BLaER1 treated with 17β-estradiol and CSF1 and Interleukin-3, amounts not matched to agents 10 nM and 100 nM (cell line): ENCODE measurements around the gene CARMIL1.

ENCODE experiments used
- H3K27ac ChIP-seq, 11 experiments: shearing (Covaris generic); formaldehyde crosslinking; 2 replicates each; pipeline ENCODE4 v1.8.1; 2022
- H3K27me3 ChIP-seq, 11 experiments: shearing (Covaris generic); formaldehyde crosslinking; 2 replicates each; pipeline ENCODE4 v1.8.1; 2022
- H3K36me3 ChIP-seq, 11 experiments: shearing (Covaris generic); formaldehyde crosslinking; 2 replicates each; pipeline ENCODE4 v1.8.1; 2022
- H3K4me1 ChIP-seq, 10 experiments: shearing (Covaris generic); formaldehyde crosslinking; 2 replicates each; pipeline ENCODE4 v1.8.1; 2022
- H3K4me2 ChIP-seq, 11 experiments: shearing (Covaris generic); formaldehyde crosslinking; 2 replicates each; pipeline ENCODE4 v1.8.1; 2022
- H3K4me3 ChIP-seq, 10 experiments: shearing (Covaris generic); formaldehyde crosslinking; 2 replicates each; pipeline ENCODE4 v1.8.1; 2022
- H3K9ac ChIP-seq, 11 experiments: shearing (Covaris generic); formaldehyde crosslinking; 2 replicates each; pipeline ENCODE4 v1.8.1; 2022
- H3K9me3 ChIP-seq, 11 experiments: shearing (Covaris generic); formaldehyde crosslinking; replicated peaks in 1 of 11; 2 replicates each; pipeline ENCODE4 v1.8.1; 2022
- H4K20me1 ChIP-seq, 11 experiments: shearing (Covaris generic); formaldehyde crosslinking; 2 replicates each; pipeline ENCODE4 v1.8.1; 2022
- Cebpa-rat ChIP-seq, 11 experiments: shearing (Covaris generic); IDR thresholded peaks; 2 replicates each; pipeline ENCODE4 v1.8.1; 2022

The CARMIL1 gene

GRCh38 chr6:25506020-25506419 is 226.8 kb downstream of the CARMIL1 start:
- Histone ChIP-seq H3K36me3 (no peaks in the 10 kb centered on the region), H3K27ac (no peak overlapping the region), H3K9ac (no peak overlapping the region), H3K4me3 (no peak overlapping the region), H3K4me1 (no peaks in the 10 kb centered on the region), H3K9me3 (no peaks in the 10 kb centered on the region), H3K4me2 (no peak overlapping the region), H3K27me3 (no peaks in the 10 kb centered on the region), H4K20me1 (no peaks in the 10 kb centered on the region)
- TF ChIP-seq Cebpa-rat (IDR thresholded peaks at IDR 0.05), result no peak

GRCh38 chr6:25508051-25508450 is 228.9 kb downstream of the CARMIL1 start:
- no peaks in the 10 kb centered on the region for H3K9me3 ChIP-seq
- H3K4me2 ChIP-seq, result no peak overlapping the region
- H3K9ac ChIP-seq, result no peak overlapping the region
- H3K27ac ChIP-seq, result no peak overlapping the region
- no peak overlapping the region for H3K4me3 ChIP-seq
- TF ChIP-seq Cebpa-rat (IDR thresholded peaks at IDR 0.05), result no peak
- no peaks in the 10 kb centered on the region for H4K20me1 ChIP-seq
- no peaks in the 10 kb centered on the region for H3K27me3 ChIP-seq
- no peaks in the 10 kb centered on the region for H3K4me1 ChIP-seq
- no peaks in the 10 kb centered on the region for H3K36me3 ChIP-seq

DNA sequence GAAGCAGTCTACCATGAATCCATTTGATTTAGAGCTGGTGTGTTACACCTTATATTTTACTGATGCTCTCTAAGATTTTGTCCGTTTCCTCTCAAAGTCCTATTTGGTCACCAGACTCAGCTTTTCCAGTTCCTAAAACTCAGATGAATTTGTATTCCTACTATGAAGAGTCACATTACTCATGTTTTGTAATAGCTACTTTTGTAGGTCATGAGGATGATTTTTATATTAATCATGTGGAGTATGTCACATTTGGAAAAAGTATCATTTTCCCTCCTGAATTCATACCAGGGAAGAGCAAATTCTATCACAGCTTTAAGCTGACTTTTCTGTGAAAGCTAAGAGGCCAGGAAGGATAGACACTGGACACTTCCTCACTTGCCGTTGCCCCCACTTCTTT is 232.2 kb downstream of the CARMIL1 start:
- Histone ChIP-seq H3K4me3 (no peak overlapping the region), H3K36me3 (no peaks in the 10 kb centered on the region), H3K27me3 (no peaks in the 10 kb centered on the region), H3K4me2 (no peak overlapping the region), H3K9me3 (no peaks in the 10 kb centered on the region), H3K9ac (no peak overlapping the region), H3K27ac (no peak overlapping the region), H4K20me1 (no peaks in the 10 kb centered on the region), H3K4me1 (no peaks in the 10 kb centered on the region)
- TF ChIP-seq Cebpa-rat (IDR thresholded peaks at IDR 0.05), result no peak

DNA sequence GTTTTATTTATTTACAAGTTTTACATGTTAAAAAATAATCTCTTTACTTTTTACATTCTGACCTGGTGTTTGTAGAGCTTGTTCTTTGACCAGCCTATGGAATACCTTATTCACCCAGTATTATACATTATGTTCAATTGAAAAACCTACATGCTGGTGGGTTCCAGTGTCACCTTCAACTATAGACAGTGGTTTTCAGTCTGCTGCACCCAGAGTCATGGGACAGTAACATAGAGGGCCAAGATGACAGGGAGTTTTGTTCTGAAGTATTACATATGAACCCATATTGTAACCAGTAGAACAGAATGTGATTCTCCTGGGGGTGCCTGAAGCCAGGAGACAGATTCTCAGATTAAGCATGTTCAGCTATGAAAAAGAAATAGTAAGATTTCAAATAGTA is 233.4 kb downstream of the CARMIL1 start:
- H3K4me1 ChIP-seq, result no peaks in the 10 kb centered on the region

GRCh38 chr6:25519856-25520255 is 240.7 kb downstream of the CARMIL1 start:
- Histone ChIP-seq H3K4me1 (no peaks in the 10 kb centered on the region), H3K9ac (no peak overlapping the region), H3K4me3 (no peak overlapping the region), H3K4me2 (no peak overlapping the region), H3K27ac (no peak overlapping the region), H4K20me1 (no peaks in the 10 kb centered on the region), H3K9me3 (no peaks in the 10 kb centered on the region), H3K27me3 (no peaks in the 10 kb centered on the region), H3K36me3 (no peaks in the 10 kb centered on the region)
- no peak for TF ChIP-seq Cebpa-rat (IDR thresholded peaks at IDR 0.05)

More for the DNA sequence above, 233.4 kb downstream of the CARMIL1 start:
- Histone ChIP-seq H3K9me3 (no peaks in the 10 kb centered on the region), H3K4me2 (no peak overlapping the region), H3K9ac (no peak overlapping the region), H3K36me3 (no peaks in the 10 kb centered on the region), H3K27ac (no peak overlapping the region), H3K4me3 (no peak overlapping the region), H3K27me3 (no peaks in the 10 kb centered on the region), H4K20me1 (no peaks in the 10 kb centered on the region)
- TF ChIP-seq Cebpa-rat (IDR thresholded peaks at IDR 0.05), result no peak

DNA sequence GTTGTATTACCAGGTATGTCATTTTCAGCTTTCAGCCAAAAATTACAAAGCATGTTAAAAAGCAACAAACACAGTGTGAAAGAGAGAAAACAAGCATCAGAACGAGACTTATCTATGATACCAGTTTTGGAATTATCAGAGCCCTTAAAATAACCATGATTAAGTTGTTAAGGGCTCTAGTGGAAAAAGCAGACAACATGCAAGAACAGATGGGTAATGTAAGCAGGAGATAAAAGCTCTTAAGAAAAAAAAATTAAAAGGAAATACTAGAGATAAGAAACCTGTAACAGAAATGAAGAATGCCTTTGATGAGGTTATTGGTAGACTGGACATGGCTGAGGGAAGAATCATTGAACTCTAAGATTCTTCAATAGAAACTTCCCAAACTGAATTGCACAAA is 245.4 kb downstream of the CARMIL1 start:
- Histone ChIP-seq H3K9me3 (no peaks in the 10 kb centered on the region), H3K4me3 (no peak overlapping the region), H3K36me3 (no peaks in the 10 kb centered on the region), H3K9ac (no peak overlapping the region), H3K27ac (no peak overlapping the region), H4K20me1 (no peaks in the 10 kb centered on the region), H3K27me3 (no peaks in the 10 kb centered on the region), H3K4me2 (no peak overlapping the region), H3K4me1 (no peaks in the 10 kb centered on the region)
- TF ChIP-seq Cebpa-rat (IDR thresholded peaks at IDR 0.05), result no peak

GRCh38 chr6:25525078-25525477 is 245.9 kb downstream of the CARMIL1 start:
- Histone ChIP-seq H3K4me3 (no peak overlapping the region), H3K4me1 (no peaks in the 10 kb centered on the region), H3K27ac (no peak overlapping the region), H3K9ac (no peak overlapping the region), H3K4me2 (no peak overlapping the region), H3K36me3 (no peaks in the 10 kb centered on the region), H3K9me3 (no peaks in the 10 kb centered on the region), H3K27me3 (no peaks in the 10 kb centered on the region), H4K20me1 (no peaks in the 10 kb centered on the region)
- no peak for TF ChIP-seq Cebpa-rat (IDR thresholded peaks at IDR 0.05)

DNA sequence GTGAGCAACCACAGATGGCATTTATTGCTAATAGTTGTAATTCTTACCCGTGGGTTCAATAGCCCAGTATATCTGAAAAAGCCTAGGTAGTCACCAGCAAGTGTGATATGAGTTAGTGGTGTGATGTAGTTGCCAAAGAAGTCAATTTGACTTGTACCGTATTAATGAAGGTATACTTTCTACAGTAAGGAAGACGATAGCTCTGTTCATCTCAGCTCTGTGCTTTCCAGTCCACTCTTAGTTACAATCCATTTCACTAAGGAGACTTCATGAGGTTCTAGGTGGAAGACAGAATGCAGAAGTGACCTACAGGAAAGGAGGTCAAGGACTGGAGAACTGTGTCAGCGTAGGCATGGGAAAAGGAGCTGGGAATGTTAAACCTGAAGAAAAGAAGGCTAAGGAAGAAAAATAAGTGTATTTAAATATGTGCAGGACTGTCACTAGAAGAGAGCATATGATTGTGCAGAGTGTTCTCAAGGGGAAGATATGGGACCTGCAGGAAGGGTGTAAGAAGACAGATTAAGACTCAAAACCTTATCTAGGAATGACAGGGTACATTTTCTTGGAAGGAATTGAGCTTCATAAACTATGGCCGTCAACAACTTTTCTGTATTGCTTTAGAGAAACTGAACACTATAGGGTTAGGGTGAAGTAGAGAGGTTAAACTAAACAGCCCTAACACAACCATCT is 255.9 kb downstream of the CARMIL1 start:
- Histone ChIP-seq H3K4me3 (no peak overlapping the region), H4K20me1 (no peaks in the 10 kb centered on the region), H3K4me2 (no peak overlapping the region), H3K4me1 (peaks cover 0 to 10% (median 6%) of the 10 kb centered on the region in 10 experiments; a peak in 8 of 20 replicates), H3K27ac (no peak overlapping the region), H3K9ac (no peak overlapping the region), H3K36me3 (no peaks in the 10 kb centered on the region), H3K9me3 (no peaks in the 10 kb centered on the region), H3K27me3 (no peaks in the 10 kb centered on the region)
- TF ChIP-seq Cebpa-rat (IDR thresholded peaks at IDR 0.05), result no peak

GRCh38 chr6:25535632-25536225 is 256.6 kb downstream of the CARMIL1 start:
- Histone ChIP-seq H3K4me3 (no peak overlapping the region), H3K27ac (no peak overlapping the region)
- no peak for TF ChIP-seq Cebpa-rat (IDR thresholded peaks at IDR 0.05)

GRCh38 chr6:25536781-25537180 is 257.6 kb downstream of the CARMIL1 start:
- Histone ChIP-seq H3K4me3 (no peak overlapping the region), H3K4me2 (no peak overlapping the region), H4K20me1 (no peaks in the 10 kb centered on the region), H3K27ac (no peak overlapping the region), H3K36me3 (no peaks in the 10 kb centered on the region), H3K9me3 (no peaks in the 10 kb centered on the region), H3K27me3 (no peaks in the 10 kb centered on the region), H3K4me1 (peaks cover 0 to 10% (median 6%) of the 10 kb centered on the region in 10 experiments; a peak in 8 of 20 replicates), H3K9ac (no peak overlapping the region)
- TF ChIP-seq Cebpa-rat (IDR thresholded peaks at IDR 0.05), result no peak

More at GRCh38 chr6:25535632-25536225, 256.6 kb downstream of the CARMIL1 start:
- Histone ChIP-seq H3K36me3 (no peaks in the 10 kb centered on the region), H3K4me2 (no peak overlapping the region), H3K9me3 (no peaks in the 10 kb centered on the region), H3K27me3 (no peaks in the 10 kb centered on the region), H3K9ac (no peak overlapping the region), H4K20me1 (no peaks in the 10 kb centered on the region), H3K4me1 (peaks cover 0 to 10% (median 6%) of the 10 kb centered on the region in 10 experiments; a peak in 8 of 20 replicates)
